GM12878 (cell line): ENCODE measurements around the gene MTX1.

Experiments used
- EGR1 ChIP-seq, 2 experiments: IDR thresholded peaks; 1 replicate in 1 of 2; 2 replicates in 1 of 2; pipeline ENCODE4 v1.6.1; 2011 to 2012; ENCODE audit warnings: low read depth in 2 of 2, low read length in 2 of 2, borderline replicate concordance in 1 of 2, mild to moderate bottlenecking in 1 of 2, moderate library complexity in 1 of 2
- ESRRA ChIP-seq: IDR thresholded peaks from 2 replicates; pipeline ENCODE4 v1.6.1; 2012; ENCODE audit warnings: mild to moderate bottlenecking, low read length, improper control_type of control experiment
- POLR2A ChIP-seq: IDR thresholded peaks from 2 replicates; pipeline ENCODE4 v1.6.1; 2011; ENCODE audit warnings: low read depth, mild to moderate bottlenecking, low read length
- POLR2AphosphoS5 ChIP-seq: IDR thresholded peaks from 2 replicates; pipeline ENCODE4 v1.6.1; 2011; ENCODE audit warnings: mild to moderate bottlenecking, low read length, inconsistent platforms
- RCOR1 ChIP-seq: conservative IDR thresholded peaks from 2 replicates; pipeline ENCODE4 v1.6.1; 2012; ENCODE audit warnings: low read depth, low read length, improper control_type of control experiment
- TCF12 ChIP-seq: IDR thresholded peaks from 2 replicates; pipeline ENCODE4 v1.6.1; 2011; ENCODE audit warnings: low read depth, mild to moderate bottlenecking, low read length
- TF ChIP-seq, protein P1 (sequence below): fragments of 450-650 bp; IDR thresholded peaks from 2 replicates; pipeline ENCODE4 v1.6.1; 2017; ENCODE audit warnings: mild to moderate bottlenecking, low read depth, inconsistent platforms; ENCODE audit not compliant: poor library complexity, severe bottlenecking
- TF ChIP-seq, protein P2 (sequence below), 3 experiments: IDR thresholded peaks in 2 of 3; conservative IDR thresholded peaks in 1 of 3; 2 replicates each; pipeline ENCODE4 v1.5.1; 2011; ENCODE audit warnings: low read depth in 3 of 3, low read length in 3 of 3, mild to moderate bottlenecking in 3 of 3, control low read depth in 2 of 3, moderate library complexity in 2 of 3, inconsistent platforms in 1 of 3, mixed read lengths in 1 of 3; ENCODE audit not compliant: control insufficient read depth in 2 of 3, insufficient read depth in 1 of 3; ENCODE audit errors: extremely low read depth in 1 of 3
- TF ChIP-seq, protein P3 (sequence below): fragments of 450-650 bp; IDR thresholded peaks from 2 replicates; pipeline ENCODE4 v1.6.1; 2017; ENCODE audit warnings: antibody characterized with exemption, mild to moderate bottlenecking, moderate library complexity

DNA sequence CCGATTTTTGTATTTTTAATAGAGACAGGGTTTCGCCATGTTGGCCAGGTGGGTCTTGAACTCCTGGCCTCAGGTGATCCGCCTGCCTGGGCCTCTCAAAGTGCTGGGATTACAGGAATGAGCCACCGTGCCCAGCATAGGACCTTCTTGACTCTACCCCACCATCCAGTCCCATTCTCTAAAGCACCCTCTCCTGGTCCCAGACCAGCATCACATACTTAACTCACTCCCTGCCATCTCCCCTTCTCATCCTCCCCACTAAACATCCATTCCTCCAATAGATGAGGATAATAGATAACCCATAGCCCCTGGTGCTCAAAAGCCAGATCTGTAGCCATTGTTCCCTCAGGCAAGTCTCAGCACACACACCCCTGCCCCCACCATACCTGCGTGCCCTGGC is 44.7 kb downstream of the MTX1 start:
- TF ChIP-seq, protein P1, sequence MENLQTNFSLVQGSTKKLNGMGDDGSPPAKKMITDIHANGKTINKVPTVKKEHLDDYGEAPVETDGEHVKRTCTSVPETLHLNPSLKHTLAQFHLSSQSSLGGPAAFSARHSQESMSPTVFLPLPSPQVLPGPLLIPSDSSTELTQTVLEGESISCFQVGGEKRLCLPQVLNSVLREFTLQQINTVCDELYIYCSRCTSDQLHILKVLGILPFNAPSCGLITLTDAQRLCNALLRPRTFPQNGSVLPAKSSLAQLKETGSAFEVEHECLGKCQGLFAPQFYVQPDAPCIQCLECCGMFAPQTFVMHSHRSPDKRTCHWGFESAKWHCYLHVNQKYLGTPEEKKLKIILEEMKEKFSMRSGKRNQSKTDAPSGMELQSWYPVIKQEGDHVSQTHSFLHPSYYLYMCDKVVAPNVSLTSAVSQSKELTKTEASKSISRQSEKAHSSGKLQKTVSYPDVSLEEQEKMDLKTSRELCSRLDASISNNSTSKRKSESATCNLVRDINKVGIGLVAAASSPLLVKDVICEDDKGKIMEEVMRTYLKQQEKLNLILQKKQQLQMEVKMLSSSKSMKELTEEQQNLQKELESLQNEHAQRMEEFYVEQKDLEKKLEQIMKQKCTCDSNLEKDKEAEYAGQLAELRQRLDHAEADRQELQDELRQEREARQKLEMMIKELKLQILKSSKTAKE: no peak
- TF ChIP-seq, protein P2, sequence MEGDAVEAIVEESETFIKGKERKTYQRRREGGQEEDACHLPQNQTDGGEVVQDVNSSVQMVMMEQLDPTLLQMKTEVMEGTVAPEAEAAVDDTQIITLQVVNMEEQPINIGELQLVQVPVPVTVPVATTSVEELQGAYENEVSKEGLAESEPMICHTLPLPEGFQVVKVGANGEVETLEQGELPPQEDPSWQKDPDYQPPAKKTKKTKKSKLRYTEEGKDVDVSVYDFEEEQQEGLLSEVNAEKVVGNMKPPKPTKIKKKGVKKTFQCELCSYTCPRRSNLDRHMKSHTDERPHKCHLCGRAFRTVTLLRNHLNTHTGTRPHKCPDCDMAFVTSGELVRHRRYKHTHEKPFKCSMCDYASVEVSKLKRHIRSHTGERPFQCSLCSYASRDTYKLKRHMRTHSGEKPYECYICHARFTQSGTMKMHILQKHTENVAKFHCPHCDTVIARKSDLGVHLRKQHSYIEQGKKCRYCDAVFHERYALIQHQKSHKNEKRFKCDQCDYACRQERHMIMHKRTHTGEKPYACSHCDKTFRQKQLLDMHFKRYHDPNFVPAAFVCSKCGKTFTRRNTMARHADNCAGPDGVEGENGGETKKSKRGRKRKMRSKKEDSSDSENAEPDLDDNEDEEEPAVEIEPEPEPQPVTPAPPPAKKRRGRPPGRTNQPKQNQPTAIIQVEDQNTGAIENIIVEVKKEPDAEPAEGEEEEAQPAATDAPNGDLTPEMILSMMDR (IDR thresholded peaks at IDR 0.05 in 2 of 3, conservative IDR thresholded peaks at IDR 0.05 in 1 of 3; ENCODE audit: control insufficient read depth in 2 of 3, extremely low read depth in 1 of 3, insufficient read depth in 1 of 3, low read depth in 3 of 3, low read length in 3 of 3): no peak
- TF ChIP-seq RCOR1 (no peak), POLR2A (no peak), POLR2AphosphoS5 (no peak), TCF12 (no peak), ESRRA (no peak), EGR1 (IDR thresholded peaks at IDR 0.05; ENCODE audit: borderline replicate concordance in 1 of 2, low read depth in 2 of 2, low read length in 2 of 2) (no peak)
- TF ChIP-seq, protein P3, sequence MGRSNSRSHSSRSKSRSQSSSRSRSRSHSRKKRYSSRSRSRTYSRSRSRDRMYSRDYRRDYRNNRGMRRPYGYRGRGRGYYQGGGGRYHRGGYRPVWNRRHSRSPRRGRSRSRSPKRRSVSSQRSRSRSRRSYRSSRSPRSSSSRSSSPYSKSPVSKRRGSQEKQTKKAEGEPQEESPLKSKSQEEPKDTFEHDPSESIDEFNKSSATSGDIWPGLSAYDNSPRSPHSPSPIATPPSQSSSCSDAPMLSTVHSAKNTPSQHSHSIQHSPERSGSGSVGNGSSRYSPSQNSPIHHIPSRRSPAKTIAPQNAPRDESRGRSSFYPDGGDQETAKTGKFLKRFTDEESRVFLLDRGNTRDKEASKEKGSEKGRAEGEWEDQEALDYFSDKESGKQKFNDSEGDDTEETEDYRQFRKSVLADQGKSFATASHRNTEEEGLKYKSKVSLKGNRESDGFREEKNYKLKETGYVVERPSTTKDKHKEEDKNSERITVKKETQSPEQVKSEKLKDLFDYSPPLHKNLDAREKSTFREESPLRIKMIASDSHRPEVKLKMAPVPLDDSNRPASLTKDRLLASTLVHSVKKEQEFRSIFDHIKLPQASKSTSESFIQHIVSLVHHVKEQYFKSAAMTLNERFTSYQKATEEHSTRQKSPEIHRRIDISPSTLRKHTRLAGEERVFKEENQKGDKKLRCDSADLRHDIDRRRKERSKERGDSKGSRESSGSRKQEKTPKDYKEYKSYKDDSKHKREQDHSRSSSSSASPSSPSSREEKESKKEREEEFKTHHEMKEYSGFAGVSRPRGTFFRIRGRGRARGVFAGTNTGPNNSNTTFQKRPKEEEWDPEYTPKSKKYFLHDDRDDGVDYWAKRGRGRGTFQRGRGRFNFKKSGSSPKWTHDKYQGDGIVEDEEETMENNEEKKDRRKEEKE: no peak
